Measurements from ENCODE around the gene MYORG.
A peak's percentile ranks its signal among the peaks of the same experiment; 100 is the strongest.

The MYORG gene

GRCh38 chr9:34380034-34380510, 3.4 kb upstream of the MYORG start:
- peaks cover 66% of the 10 kb centered on the region for H3K27me3 Mint-ChIP-seq (ENCODE audit: low read depth)
- no peaks in the 10 kb centered on the region for H3K36me3 Mint-ChIP-seq (ENCODE audit: low read depth)
- no peak overlapping the region for H3K27ac Mint-ChIP-seq
- H3K4me3 Mint-ChIP-seq: peak overlapping the region; percentile 72 to 81 (median 80)
- H3K9me3 Mint-ChIP-seq: no peaks in the 10 kb centered on the region
- peaks cover 12% of the 10 kb centered on the region for H3K4me1 Mint-ChIP-seq
- TF ChIP-seq, protein P1, sequence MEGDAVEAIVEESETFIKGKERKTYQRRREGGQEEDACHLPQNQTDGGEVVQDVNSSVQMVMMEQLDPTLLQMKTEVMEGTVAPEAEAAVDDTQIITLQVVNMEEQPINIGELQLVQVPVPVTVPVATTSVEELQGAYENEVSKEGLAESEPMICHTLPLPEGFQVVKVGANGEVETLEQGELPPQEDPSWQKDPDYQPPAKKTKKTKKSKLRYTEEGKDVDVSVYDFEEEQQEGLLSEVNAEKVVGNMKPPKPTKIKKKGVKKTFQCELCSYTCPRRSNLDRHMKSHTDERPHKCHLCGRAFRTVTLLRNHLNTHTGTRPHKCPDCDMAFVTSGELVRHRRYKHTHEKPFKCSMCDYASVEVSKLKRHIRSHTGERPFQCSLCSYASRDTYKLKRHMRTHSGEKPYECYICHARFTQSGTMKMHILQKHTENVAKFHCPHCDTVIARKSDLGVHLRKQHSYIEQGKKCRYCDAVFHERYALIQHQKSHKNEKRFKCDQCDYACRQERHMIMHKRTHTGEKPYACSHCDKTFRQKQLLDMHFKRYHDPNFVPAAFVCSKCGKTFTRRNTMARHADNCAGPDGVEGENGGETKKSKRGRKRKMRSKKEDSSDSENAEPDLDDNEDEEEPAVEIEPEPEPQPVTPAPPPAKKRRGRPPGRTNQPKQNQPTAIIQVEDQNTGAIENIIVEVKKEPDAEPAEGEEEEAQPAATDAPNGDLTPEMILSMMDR (IDR thresholded peaks at IDR 0.05; ENCODE audit: unreplicated experiment in 3 of 3): no peak

DNA sequence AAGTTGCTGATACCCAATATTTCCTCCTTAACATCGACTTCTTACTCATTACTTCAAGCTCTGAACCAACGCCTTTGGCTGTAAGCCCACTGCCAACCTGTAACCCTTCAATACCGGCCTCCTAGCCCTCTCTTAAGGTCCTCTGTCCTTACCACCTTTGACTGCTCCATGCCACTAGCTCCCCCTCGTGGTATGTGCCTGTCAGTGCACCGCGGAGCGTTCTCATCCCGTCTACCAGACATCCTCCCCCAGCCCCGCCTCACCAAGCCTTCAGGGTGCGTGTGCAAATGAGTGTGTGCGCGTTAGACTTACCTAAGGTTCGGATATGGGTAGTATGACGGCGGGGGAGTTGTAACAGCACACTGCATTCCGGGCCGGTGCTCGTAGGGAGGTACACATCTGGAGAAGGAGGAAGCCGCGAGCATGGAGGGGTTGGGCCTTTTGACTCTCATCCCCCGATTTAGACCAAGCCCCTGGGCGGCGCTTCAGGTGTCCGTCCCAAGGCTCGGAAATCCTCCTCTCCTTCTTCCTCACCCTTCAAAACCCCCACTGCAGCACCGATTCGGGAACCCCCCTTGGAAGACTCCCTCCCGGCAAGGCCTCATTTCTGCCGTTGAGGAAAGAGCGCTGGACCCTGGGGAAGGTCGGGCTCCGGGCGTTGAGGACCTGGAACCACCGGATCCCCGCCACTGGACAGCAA, 2.8 kb upstream of the MYORG start:
- peaks cover 66% of the 10 kb centered on the region for H3K27me3 Mint-ChIP-seq (ENCODE audit: low read depth)
- H3K27ac Mint-ChIP-seq: peak overlapping the region in 2 of 3 experiments; percentile 15 to 25
- H3K4me3 Mint-ChIP-seq: peak overlapping the region; percentile 72 to 81 (median 80)
- TF ChIP-seq, protein P1 (IDR thresholded peaks at IDR 0.05; ENCODE audit: unreplicated experiment in 3 of 3): peak; percentile 90 to 99 (median 94)
- peaks cover 14% of the 10 kb centered on the region for H3K4me1 Mint-ChIP-seq
- no peaks in the 10 kb centered on the region for H3K9me3 Mint-ChIP-seq
- peaks cover under 1% of the 10 kb centered on the region for H3K36me3 Mint-ChIP-seq (ENCODE audit: low read depth)

DNA sequence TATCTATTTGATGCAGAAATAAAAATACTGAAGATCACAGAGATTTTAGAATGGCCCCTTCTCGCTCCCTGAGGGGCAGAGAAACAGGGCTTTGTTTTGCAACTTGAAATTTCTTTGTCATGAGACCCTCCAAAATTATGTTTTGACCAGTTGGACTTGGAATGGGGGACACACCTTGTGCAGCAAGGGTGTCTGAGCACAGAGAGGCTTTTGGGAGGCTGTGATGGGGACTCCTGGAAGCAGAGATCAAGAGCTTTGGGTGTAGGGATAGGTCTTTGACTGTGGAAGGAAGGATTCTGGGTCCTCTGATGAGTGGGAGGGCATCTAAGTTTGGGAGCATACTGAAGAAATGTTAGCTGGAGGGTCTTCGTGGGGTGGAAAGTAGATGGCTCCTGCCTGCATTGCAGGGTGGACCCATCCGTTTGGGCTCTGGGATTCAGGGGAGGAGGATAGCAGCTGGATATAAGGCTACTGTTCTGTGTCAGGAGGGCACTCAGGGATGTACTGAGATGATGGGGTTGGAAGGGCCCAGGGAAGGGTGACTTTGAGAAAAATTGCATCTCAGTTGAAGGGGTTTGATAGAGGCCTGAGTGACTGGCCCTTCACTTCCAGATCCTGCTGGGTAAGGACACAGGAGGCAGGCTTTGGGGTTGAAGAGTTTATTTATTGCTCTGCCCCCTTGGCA, 1.8 kb upstream of the MYORG start:
- Mint-ChIP-seq H3K4me3 (peak overlapping the region; percentile 65 to 81 (median 80)), H3K27ac (no peak overlapping the region), H3K9me3 (no peaks in the 10 kb centered on the region), H3K27me3 (ENCODE audit: low read depth) (peaks cover 60% of the 10 kb centered on the region), H3K36me3 (ENCODE audit: low read depth) (peaks cover 7% of the 10 kb centered on the region), H3K4me1 (peaks cover 14% of the 10 kb centered on the region)
- TF ChIP-seq, protein P1 (IDR thresholded peaks at IDR 0.05; ENCODE audit: unreplicated experiment in 3 of 3): no peak

DNA sequence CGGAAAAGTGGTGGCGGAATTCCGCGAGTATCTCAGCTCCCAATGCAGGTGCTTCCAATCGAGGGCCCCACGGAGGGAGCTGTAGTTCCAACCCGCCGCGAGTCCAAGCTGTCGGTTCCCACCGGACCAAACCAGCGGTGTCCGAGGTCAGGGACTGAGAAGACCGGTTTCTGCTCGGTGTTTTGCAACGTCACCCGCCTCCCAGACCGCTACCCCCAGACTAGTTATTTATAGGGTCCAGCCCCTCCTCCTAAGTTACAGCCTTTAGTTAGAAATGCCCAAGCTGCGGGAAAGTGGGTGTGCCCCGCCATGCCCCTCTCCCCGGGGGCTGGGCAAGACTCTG, 677 bp upstream of the MYORG start:
- peaks cover 50% of the 10 kb centered on the region for H3K27me3 Mint-ChIP-seq (ENCODE audit: low read depth)
- H3K4me1 Mint-ChIP-seq: peaks cover 14% of the 10 kb centered on the region
- TF ChIP-seq, protein P1 (IDR thresholded peaks at IDR 0.05; ENCODE audit: unreplicated experiment in 3 of 3): no peak
- H3K9me3 Mint-ChIP-seq: no peaks in the 10 kb centered on the region
- peaks cover 12% of the 10 kb centered on the region for H3K36me3 Mint-ChIP-seq (ENCODE audit: low read depth)
- H3K27ac Mint-ChIP-seq: peak overlapping the region in 1 of 3 experiments; percentile 38
- H3K4me3 Mint-ChIP-seq: peak overlapping the region; percentile 87 to 92 (median 87)

- H3K4me3 Mint-ChIP-seq: peak overlapping the region; percentile 87 to 92 (median 87)
- peaks cover 21% of the 10 kb centered on the region for H3K36me3 Mint-ChIP-seq (ENCODE audit: low read depth)
- H3K27me3 Mint-ChIP-seq (ENCODE audit: low read depth): peaks cover 36% of the 10 kb centered on the region
- TF ChIP-seq, protein P1 (IDR thresholded peaks at IDR 0.05; ENCODE audit: unreplicated experiment in 3 of 3): no peak
- peak overlapping the region in 2 of 3 experiments; percentile 13 to 16 for H3K27ac Mint-ChIP-seq
- no peaks in the 10 kb centered on the region for H3K9me3 Mint-ChIP-seq
- H3K4me1 Mint-ChIP-seq: peaks cover 14% of the 10 kb centered on the region
Measured at GRCh38 chr9:34375901-34376595, 650 bp downstream of the MYORG start.

All from nephron (organoid).